OCI-LY1 (cell line): ENCODE data around the gene FNDC11.

Experiments used
- H2AFZ ChIP-seq: fragments of 200-600 bp; sonication (generic), shearing (Covaris generic); 2 replicates; pipeline ENCODE4 v1.6.0; 2014; ENCODE audit warnings: antibody characterized with exemption, mild to moderate bottlenecking, low read length
- H3F3A ChIP-seq: fragments of 200-600 bp; sonication (generic), shearing (Covaris generic); 2 replicates; pipeline ENCODE4 v1.6.0; 2014; ENCODE audit warnings: mild to moderate bottlenecking, antibody characterized with exemption, low read length, moderate library complexity; ENCODE audit not compliant: insufficient read depth
- H3K27ac ChIP-seq: fragments of 200-600 bp; sonication (generic); 2 replicates; pipeline ENCODE4 v1.5.1; 2014; ENCODE audit warnings: low read length, mixed run types, mild to moderate bottlenecking, low read depth; ENCODE audit not compliant: poor library complexity, severe bottlenecking
- H3K27me3 ChIP-seq: fragments of 200-600 bp; sonication (generic); 2 replicates; pipeline ENCODE4 v1.6.0; 2014; ENCODE audit warnings: antibody characterized with exemption, mild to moderate bottlenecking, low read length, moderate library complexity; ENCODE audit not compliant: insufficient read depth
- H3K36me3 ChIP-seq: fragments of 200-600 bp; sonication (generic); 2 replicates; pipeline ENCODE4 v1.6.1; 2014; ENCODE audit warnings: mild to moderate bottlenecking, antibody characterized with exemption, low read length, moderate library complexity, mixed read lengths; ENCODE audit not compliant: insufficient read depth
- H3K4me1 ChIP-seq: fragments of 200-600 bp; sonication (generic); 2 replicates; pipeline ENCODE4 v1.5.1; 2014; ENCODE audit warnings: mild to moderate bottlenecking, low read length, moderate library complexity; ENCODE audit not compliant: insufficient read depth, severe bottlenecking
- H3K4me2 ChIP-seq: fragments of 200-600 bp; sonication (generic), shearing (Covaris generic); 2 replicates; pipeline ENCODE4 v1.6.1; 2014; ENCODE audit warnings: low read length
- H3K4me3 ChIP-seq: fragments of 200-600 bp; sonication (generic); 2 replicates; pipeline ENCODE4 v1.5.1; 2014; ENCODE audit warnings: low read length, low read depth, mild to moderate bottlenecking, mixed read lengths; ENCODE audit not compliant: poor library complexity, severe bottlenecking
- H3K79me2 ChIP-seq: fragments of 200-600 bp; shearing (Covaris generic); 2 replicates; pipeline ENCODE4 v1.6.1; 2016; ENCODE audit warnings: mixed run types, low read length, mixed read lengths; ENCODE audit not compliant: insufficient read depth
- H3K9ac ChIP-seq: fragments of 200-600 bp; sonication (generic), shearing (Covaris generic); 2 replicates; pipeline ENCODE4 v1.6.1; 2014; ENCODE audit warnings: mild to moderate bottlenecking, low read length, mixed read lengths
- H3K9me2 ChIP-seq: fragments of 200-600 bp; sonication (generic), shearing (Covaris generic); 2 replicates; pipeline ENCODE4 v1.6.1; 2014; ENCODE audit warnings: low read depth, mild to moderate bottlenecking, low read length, mixed read lengths
- H3K9me3 ChIP-seq: fragments of 200-600 bp; shearing (Covaris generic); 2 replicates; pipeline ENCODE4 v1.6.1; 2014; ENCODE audit warnings: low read length, mixed read lengths
- H4K20me1 ChIP-seq: fragments of 200-600 bp; sonication (generic), shearing (Covaris generic); 2 replicates; pipeline ENCODE4 v1.6.0; 2016; ENCODE audit warnings: mild to moderate bottlenecking, low read length; ENCODE audit not compliant: insufficient read depth
- CTCF ChIP-seq: fragments of 200-600 bp; sonication (generic), shearing (Covaris generic); IDR thresholded peaks from 2 replicates; pipeline ENCODE4 v1.5.1; 2017; ENCODE audit warnings: mild to moderate bottlenecking, antibody characterized with exemption, low read length, moderate library complexity, mixed read lengths
- EZH2 ChIP-seq: fragments of 200-600 bp; sonication (generic), shearing (Covaris generic); IDR thresholded peaks from 2 replicates; pipeline ENCODE4 v1.8.0; 2017; ENCODE audit warnings: borderline replicate concordance, mixed run types, mild to moderate bottlenecking, antibody characterized with exemption, low read length, moderate library complexity, mixed read lengths

FNDC11 gene

GRCh38 chr20:63563225-63563935 lies 9.4 kb downstream of the FNDC11 start:
- Histone ChIP-seq H3K9me2 (no peaks in the 10 kb centered on the region), H4K20me1 (no peaks in the 10 kb centered on the region), H3K4me3 (no peak overlapping the region), H3K79me2 (no peaks in the 10 kb centered on the region), H3K9ac (no peak overlapping the region), H3K4me1 (no peaks in the 10 kb centered on the region), H3K27ac (no peak overlapping the region), H3K27me3 (peaks cover 10% of the 10 kb centered on the region; the same call in 1 of the 2 replicates), H3K4me2 (no peak overlapping the region), H2AFZ (no peak overlapping the region), H3K36me3 (no peaks in the 10 kb centered on the region), H3K9me3 (no peaks in the 10 kb centered on the region), H3F3A (no peaks in the 10 kb centered on the region)
- no peak for TF ChIP-seq EZH2
- TF ChIP-seq CTCF: no peak

GRCh38 chr20:63564036-63564810 lies 10.3 kb downstream of the FNDC11 start:
- Histone ChIP-seq H4K20me1 (no peaks in the 10 kb centered on the region), H3K4me2 (no peak overlapping the region), H3K4me3 (no peak overlapping the region), H3F3A (no peaks in the 10 kb centered on the region), H2AFZ (no peak overlapping the region), H3K9me3 (no peaks in the 10 kb centered on the region), H3K36me3 (no peaks in the 10 kb centered on the region), H3K9me2 (no peaks in the 10 kb centered on the region), H3K79me2 (no peaks in the 10 kb centered on the region), H3K27ac (no peak overlapping the region), H3K9ac (no peak overlapping the region), H3K4me1 (no peaks in the 10 kb centered on the region), H3K27me3 (peaks cover 13% of the 10 kb centered on the region; the same call in 1 of the 2 replicates)
- TF ChIP-seq EZH2 (no peak), CTCF (no peak)

GRCh38 chr20:63565021-63565698 lies 11.2 kb downstream of the FNDC11 start:
- Histone ChIP-seq H3K4me3 (no peak overlapping the region), H3K36me3 (no peaks in the 10 kb centered on the region), H3K9me2 (no peaks in the 10 kb centered on the region), H3K4me1 (no peaks in the 10 kb centered on the region), H3K27ac (no peak overlapping the region), H3F3A (no peaks in the 10 kb centered on the region), H3K27me3 (peaks cover 13% of the 10 kb centered on the region; the same call in 1 of the 2 replicates), H3K4me2 (no peak overlapping the region), H3K79me2 (no peaks in the 10 kb centered on the region), H2AFZ (no peak overlapping the region), H3K9me3 (no peaks in the 10 kb centered on the region), H4K20me1 (no peaks in the 10 kb centered on the region), H3K9ac (no peak overlapping the region)
- TF ChIP-seq CTCF: no peak
- no peak for TF ChIP-seq EZH2
